Panc1 (cell line): ENCODE data around the gene RRP9. TPM values are rescaled to one million over a fixed set of nuclear protein-coding genes. Genes with fewer than 3 reads are reported as not detected.

Experiments
- ATAC-seq: fragments of 200-7000 bp; cut with Tn5 transposase; 2 replicates; pipeline ENCODE4 v1.9.1; 2020; ENCODE audit warnings: mild to moderate bottlenecking, moderate library complexity
- BruUV-seq: library from RNA; stranded (reverse); fragments of 400-500 nt; replicated peaks from 2 replicates; lab custom pipeline; 2021; lab: Mats Ljungman, UMichigan
- CTCF ChIA-PET: fragments of 300-600 bp; sonication (Branson Sonifier 250); formaldehyde crosslinking; loops from one replicate; lab custom pipeline; 2022; ENCODE audit warnings: antibody characterized with exemption; lab: Charles Lee
- POLR2A ChIA-PET: fragments of 300-600 bp; sonication (Branson Sonifier 250); formaldehyde crosslinking; loops from one replicate; lab custom pipeline; 2022; ENCODE audit warnings: antibody characterized with exemption; lab: Charles Lee
- DNase-seq: peaks from one replicate; pipeline ENCODE4 v3.0.0-alpha.2; 2010; ENCODE audit warnings: low read depth, low spot score
- H3K27ac ChIP-seq: 2 replicates; pipeline ENCODE4 v1.5.1; 2011; ENCODE audit warnings: mild to moderate bottlenecking, low read length, inconsistent platforms
- H3K27me3 ChIP-seq: fragments of 200-500 bp; sonication (Bioruptor generic); 2 replicates; pipeline ENCODE4 v1.6.0; 2014; ENCODE audit warnings: low read length, inconsistent platforms; ENCODE audit not compliant: control insufficient read depth, insufficient read depth
- H3K36me3 ChIP-seq: fragments of 200-500 bp; sonication (Bioruptor generic); 2 replicates; pipeline ENCODE4 v1.5.1; 2014; ENCODE audit warnings: inconsistent platforms, mild to moderate bottlenecking, low read length, moderate library complexity; ENCODE audit not compliant: control insufficient read depth, insufficient read depth
- H3K4me1 ChIP-seq: 2 replicates; pipeline ENCODE4 v1.5.1; 2011; ENCODE audit warnings: inconsistent platforms, mild to moderate bottlenecking, low read length, moderate library complexity; ENCODE audit not compliant: control insufficient read depth, insufficient read depth
- H3K4me3 ChIP-seq, 2 experiments: 2 replicates each; pipeline ENCODE4 v1.5.1; 2011 to 2012; ENCODE audit warnings: low read depth in 2 of 2, low read length in 2 of 2, mild to moderate bottlenecking in 2 of 2, inconsistent platforms in 1 of 2, moderate library complexity in 1 of 2
- H3K9me3 ChIP-seq: fragments of 200-500 bp; sonication (Bioruptor generic); 2 replicates; pipeline ENCODE4 v1.5.1; 2014; ENCODE audit warnings: low read depth, mild to moderate bottlenecking, inconsistent platforms, low read length, moderate library complexity; ENCODE audit not compliant: control insufficient read depth, insufficient read depth
- POLR2AphosphoS5 ChIP-seq: IDR thresholded peaks from 2 replicates; pipeline ENCODE4 v1.6.1; 2012; ENCODE audit warnings: mild to moderate bottlenecking, low read depth, low read length, moderate library complexity
- SIN3A ChIP-seq: IDR thresholded peaks from 2 replicates; pipeline ENCODE4 v1.6.1; 2012; ENCODE audit warnings: low read depth, mild to moderate bottlenecking, low read length, moderate library complexity, borderline replicate concordance; ENCODE audit not compliant: insufficient read depth
- TCF7L2 ChIP-seq: IDR thresholded peaks from 2 replicates; pipeline ENCODE4 v1.6.1; 2011; ENCODE audit warnings: mild to moderate bottlenecking, low read depth, low read length, inconsistent platforms
- in situ Hi-C: cut with HindIII; loops from 2 replicates; pipeline ENCODE4 v1.10.0; 2016; ENCODE audit warnings: low sequenced_read_pairs, low pct_unique_long_range_greater_than_20kb
- intact Hi-C: fragments of 100-400 bp; cut with micrococcal nuclease; formaldehyde crosslinking; loops from one replicate; pipeline ENCODE4 v1.10.0; 2022; ENCODE audit not compliant: unreplicated experiment
- total RNA-seq: library from RNA; stranded (reverse); gene quantifications from one replicate; pipeline ENCODE4 v1.2.1, GENCODE V29; 2021; ENCODE audit not compliant: unreplicated experiment
- TF ChIP-seq, protein P1 (sequence below), 2 experiments: IDR thresholded peaks; 2 replicates each; pipeline ENCODE4 v1.6.1; 2011 to 2012; ENCODE audit warnings: low read depth in 2 of 2, control low read depth in 1 of 2, low read length in 1 of 2, mild to moderate bottlenecking in 1 of 2, moderate library complexity in 1 of 2; ENCODE audit not compliant: insufficient read depth in 1 of 2
- TF ChIP-seq, protein P2 (sequence below): fragments of 450-650 bp; IDR thresholded peaks from 2 replicates; pipeline ENCODE4 v1.5.1; 2017; ENCODE audit warnings: mild to moderate bottlenecking

The RRP9 gene
- total RNA-seq, 1 experiment from 2014 or later: 54.5 TPM

DNA sequence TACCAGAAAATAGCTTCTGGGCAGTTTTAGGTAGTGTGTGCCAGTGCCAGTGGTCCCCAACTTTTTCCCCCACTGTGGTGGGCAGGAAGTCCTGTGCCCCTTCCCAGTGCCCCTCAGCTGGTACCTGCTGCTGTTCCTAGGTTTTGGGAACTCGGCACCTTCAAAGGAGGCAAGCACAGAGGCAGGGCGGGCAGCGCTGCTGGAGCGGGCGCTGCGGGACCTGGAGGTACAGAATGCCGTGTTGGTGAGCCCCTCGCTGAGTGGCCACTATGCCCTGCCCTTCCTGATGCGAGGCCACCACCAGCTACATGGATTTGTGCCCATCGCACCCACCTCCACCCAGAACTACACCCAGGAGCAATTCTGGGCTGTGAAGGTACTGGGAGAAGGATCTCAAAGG lies 38.5 kb upstream of the RRP9 start:
- ChIA-PET CTCF (no interaction called here), POLR2A (no interaction called here)
- ATAC-seq (no peak), DNase-seq (no peak)
- no peaks in the 10 kb centered on the region for H3K36me3 ChIP-seq
- no peak overlapping the region for H3K27ac ChIP-seq
- no peak overlapping the region for H3K4me3 ChIP-seq
- H3K27me3 ChIP-seq: no peaks in the 10 kb centered on the region
- TF ChIP-seq SIN3A (no peak), TCF7L2 (no peak), POLR2AphosphoS5 (no peak)
- TF ChIP-seq, protein P1, sequence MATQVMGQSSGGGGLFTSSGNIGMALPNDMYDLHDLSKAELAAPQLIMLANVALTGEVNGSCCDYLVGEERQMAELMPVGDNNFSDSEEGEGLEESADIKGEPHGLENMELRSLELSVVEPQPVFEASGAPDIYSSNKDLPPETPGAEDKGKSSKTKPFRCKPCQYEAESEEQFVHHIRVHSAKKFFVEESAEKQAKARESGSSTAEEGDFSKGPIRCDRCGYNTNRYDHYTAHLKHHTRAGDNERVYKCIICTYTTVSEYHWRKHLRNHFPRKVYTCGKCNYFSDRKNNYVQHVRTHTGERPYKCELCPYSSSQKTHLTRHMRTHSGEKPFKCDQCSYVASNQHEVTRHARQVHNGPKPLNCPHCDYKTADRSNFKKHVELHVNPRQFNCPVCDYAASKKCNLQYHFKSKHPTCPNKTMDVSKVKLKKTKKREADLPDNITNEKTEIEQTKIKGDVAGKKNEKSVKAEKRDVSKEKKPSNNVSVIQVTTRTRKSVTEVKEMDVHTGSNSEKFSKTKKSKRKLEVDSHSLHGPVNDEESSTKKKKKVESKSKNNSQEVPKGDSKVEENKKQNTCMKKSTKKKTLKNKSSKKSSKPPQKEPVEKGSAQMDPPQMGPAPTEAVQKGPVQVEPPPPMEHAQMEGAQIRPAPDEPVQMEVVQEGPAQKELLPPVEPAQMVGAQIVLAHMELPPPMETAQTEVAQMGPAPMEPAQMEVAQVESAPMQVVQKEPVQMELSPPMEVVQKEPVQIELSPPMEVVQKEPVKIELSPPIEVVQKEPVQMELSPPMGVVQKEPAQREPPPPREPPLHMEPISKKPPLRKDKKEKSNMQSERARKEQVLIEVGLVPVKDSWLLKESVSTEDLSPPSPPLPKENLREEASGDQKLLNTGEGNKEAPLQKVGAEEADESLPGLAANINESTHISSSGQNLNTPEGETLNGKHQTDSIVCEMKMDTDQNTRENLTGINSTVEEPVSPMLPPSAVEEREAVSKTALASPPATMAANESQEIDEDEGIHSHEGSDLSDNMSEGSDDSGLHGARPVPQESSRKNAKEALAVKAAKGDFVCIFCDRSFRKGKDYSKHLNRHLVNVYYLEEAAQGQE (IDR thresholded peaks at IDR 0.05; ENCODE audit: insufficient read depth in 1 of 2, low read depth in 2 of 2, low read length in 1 of 2): no peak
- TF ChIP-seq, protein P2, sequence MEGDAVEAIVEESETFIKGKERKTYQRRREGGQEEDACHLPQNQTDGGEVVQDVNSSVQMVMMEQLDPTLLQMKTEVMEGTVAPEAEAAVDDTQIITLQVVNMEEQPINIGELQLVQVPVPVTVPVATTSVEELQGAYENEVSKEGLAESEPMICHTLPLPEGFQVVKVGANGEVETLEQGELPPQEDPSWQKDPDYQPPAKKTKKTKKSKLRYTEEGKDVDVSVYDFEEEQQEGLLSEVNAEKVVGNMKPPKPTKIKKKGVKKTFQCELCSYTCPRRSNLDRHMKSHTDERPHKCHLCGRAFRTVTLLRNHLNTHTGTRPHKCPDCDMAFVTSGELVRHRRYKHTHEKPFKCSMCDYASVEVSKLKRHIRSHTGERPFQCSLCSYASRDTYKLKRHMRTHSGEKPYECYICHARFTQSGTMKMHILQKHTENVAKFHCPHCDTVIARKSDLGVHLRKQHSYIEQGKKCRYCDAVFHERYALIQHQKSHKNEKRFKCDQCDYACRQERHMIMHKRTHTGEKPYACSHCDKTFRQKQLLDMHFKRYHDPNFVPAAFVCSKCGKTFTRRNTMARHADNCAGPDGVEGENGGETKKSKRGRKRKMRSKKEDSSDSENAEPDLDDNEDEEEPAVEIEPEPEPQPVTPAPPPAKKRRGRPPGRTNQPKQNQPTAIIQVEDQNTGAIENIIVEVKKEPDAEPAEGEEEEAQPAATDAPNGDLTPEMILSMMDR: no peak
- intact Hi-C loops (no loop called here), in situ Hi-C loops (no loop called here)
- H3K4me1 ChIP-seq: peaks cover 16% of the 10 kb centered on the region
- H3K9me3 ChIP-seq: no peaks in the 10 kb centered on the region
- BruUV-seq: no TSS peak

DNA sequence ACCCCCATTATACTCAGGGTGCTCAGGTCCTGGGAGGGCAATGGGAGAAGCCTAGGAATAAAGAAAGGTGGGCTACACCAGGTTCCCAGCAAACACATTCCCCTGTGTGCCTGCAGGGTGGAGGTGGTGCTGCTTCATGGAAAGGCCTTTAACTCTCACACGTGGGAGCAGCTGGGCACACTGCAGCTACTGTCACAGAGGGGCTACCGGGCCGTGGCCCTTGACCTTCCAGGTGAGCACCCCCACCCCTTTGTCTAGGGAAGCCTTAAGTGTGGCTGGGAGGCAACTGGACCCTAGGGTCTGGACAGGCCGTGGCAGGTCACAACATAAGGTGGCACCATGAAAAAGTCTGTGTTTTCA lies 36.4 kb upstream of the RRP9 start:
- POLR2A ChIA-PET: no interaction called here
- CTCF ChIA-PET: no interaction called here
- Histone ChIP-seq H3K9me3 (no peaks in the 10 kb centered on the region), H3K4me3 (no peak overlapping the region), H3K36me3 (no peaks in the 10 kb centered on the region; the same call in 1 of the 2 replicates), H3K27ac (no peak overlapping the region), H3K27me3 (no peaks in the 10 kb centered on the region), H3K4me1 (peaks cover 20% of the 10 kb centered on the region)
- DNase-seq (no peak), ATAC-seq (no peak)
- in situ Hi-C loops (no loop called here), intact Hi-C loops (no loop called here)
- BruUV-seq: no TSS peak
- TF ChIP-seq POLR2AphosphoS5: no peak
- TF ChIP-seq, protein P2: no peak
- TF ChIP-seq, protein P1 (IDR thresholded peaks at IDR 0.05; ENCODE audit: insufficient read depth in 1 of 2, low read depth in 2 of 2, low read length in 1 of 2): no peak
- no peak for TF ChIP-seq SIN3A
- no peak for TF ChIP-seq TCF7L2
